AG04449 (cell line): ENCODE data around the gene SMAD9.

Experiments
- CTCF ChIA-PET: fragments of 350-600 bp; formaldehyde crosslinking; extraction: SDS; loops from one replicate; lab custom pipeline; 2021; ENCODE audit warnings: antibody characterized with exemption; lab: Yijun Ruan, JAX
- POLR2A ChIA-PET: fragments of 400-600, 350-600 bp; formaldehyde crosslinking; extraction: SDS; loops from one replicate; lab custom pipeline; 2020; ENCODE audit warnings: antibody characterized with exemption, inconsistent platforms; lab: Yijun Ruan, JAX
- DNase-seq: peaks from one replicate; pipeline ENCODE4 v3.0.0-alpha.2; 2010; ENCODE audit warnings: low read depth, low spot score
- H3K4me3 ChIP-seq: 2 replicates; pipeline ENCODE4 v1.5.1; 2011; ENCODE audit warnings: low read depth, mild to moderate bottlenecking, control low read depth, low read length
- TF ChIP-seq, protein P1 (sequence below): IDR thresholded peaks from one replicate; pipeline ENCODE4 v1.5.1; 2011; ENCODE audit warnings: mild to moderate bottlenecking, moderate library complexity, low read length, control low read depth, inconsistent platforms; ENCODE audit not compliant: insufficient read depth; ENCODE audit errors: missing control alignments

Gene SMAD9

DNA sequence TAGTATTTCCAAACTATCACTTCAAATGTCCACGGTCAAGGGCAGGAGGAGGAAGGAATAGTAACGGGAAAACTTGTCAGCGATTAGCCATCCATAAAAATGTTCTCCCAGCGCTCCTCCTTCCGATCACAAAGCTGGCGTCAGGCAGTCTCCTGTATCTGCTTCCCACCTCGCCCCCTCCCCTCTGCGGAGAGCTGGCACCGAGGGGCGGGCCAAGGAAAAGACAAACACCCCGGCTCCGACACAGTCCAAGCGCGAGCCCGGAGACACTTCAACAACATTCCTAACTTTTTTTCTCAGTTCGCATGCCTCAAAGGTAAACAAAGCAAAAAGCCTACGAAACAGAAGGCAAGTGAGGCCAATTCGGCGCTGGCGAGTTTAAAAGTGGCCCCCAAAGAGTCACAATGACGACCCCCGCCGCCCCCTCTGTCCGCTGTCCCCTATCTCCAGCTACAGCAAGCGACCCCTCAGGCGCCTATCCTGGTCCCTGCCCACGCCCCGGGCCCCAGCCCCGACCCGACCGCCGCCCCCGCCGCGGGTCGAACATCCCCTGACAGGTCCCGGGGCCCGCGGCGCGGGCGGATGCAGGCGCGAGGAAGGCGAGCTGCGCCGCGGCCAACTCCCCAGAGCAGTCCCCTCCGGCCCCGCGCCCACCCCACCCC lies 736 bp downstream of the SMAD9 start:
- ChIA-PET POLR2A (interaction anchor here (1.1 kb wide), 1 partner anchor 81 kb away, joined by 5 read pairs; no protein-coding TSS in a partner anchor), CTCF (no interaction called here)
- DNase-seq = no peak
- TF ChIP-seq, protein P1, sequence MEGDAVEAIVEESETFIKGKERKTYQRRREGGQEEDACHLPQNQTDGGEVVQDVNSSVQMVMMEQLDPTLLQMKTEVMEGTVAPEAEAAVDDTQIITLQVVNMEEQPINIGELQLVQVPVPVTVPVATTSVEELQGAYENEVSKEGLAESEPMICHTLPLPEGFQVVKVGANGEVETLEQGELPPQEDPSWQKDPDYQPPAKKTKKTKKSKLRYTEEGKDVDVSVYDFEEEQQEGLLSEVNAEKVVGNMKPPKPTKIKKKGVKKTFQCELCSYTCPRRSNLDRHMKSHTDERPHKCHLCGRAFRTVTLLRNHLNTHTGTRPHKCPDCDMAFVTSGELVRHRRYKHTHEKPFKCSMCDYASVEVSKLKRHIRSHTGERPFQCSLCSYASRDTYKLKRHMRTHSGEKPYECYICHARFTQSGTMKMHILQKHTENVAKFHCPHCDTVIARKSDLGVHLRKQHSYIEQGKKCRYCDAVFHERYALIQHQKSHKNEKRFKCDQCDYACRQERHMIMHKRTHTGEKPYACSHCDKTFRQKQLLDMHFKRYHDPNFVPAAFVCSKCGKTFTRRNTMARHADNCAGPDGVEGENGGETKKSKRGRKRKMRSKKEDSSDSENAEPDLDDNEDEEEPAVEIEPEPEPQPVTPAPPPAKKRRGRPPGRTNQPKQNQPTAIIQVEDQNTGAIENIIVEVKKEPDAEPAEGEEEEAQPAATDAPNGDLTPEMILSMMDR = no peak
- H3K4me3 ChIP-seq = peak overlapping the region; percentile 74

DNA sequence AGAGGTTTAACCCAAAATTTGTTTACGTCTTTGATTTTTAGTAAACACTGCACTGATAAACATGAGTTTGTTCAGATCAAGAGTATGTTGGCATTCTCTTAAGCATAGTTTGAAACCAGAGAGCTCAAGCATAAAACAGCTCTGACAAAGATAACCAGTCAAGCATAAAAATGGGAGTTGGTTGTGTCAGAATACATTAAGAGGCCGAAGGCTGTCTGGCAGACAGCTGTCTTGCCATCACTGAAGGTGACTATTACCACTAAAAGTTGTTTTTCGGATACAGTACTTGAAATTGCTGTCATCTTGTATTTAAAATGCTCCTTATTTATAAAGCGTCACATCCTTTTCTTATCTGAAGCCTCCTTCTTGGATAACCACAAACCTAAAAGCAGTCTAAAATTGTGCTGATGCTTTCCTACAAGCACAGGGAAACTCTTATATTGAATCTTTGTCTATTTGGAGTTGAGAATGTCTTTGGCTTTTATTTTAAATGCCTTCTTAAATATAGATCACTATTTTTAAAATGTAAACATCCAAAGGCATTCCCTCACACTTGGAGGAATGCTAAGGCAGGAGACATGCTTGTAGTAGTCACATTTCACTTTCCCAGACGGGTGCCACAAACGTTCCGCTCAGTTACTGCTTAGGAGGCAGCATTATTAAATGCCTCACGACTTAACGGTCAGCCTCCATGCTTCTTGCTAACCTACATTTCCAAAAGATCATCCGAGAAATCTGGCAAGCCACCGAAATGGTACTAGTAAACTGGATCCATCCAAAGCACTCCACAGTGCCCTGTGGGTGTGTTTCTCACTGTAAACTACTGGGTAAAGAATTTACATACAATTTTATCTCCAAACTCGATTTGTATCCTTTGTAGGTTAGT lies 1.5 kb downstream of the SMAD9 start:
- ChIA-PET POLR2A (no interaction called here), CTCF (interaction anchor here (1.9 kb wide), 1 partner anchor 60 kb away, joined by 7 read pairs; no protein-coding TSS in a partner anchor)
- TF ChIP-seq, protein P1 = no peak
- peak overlapping the region; percentile 74 for H3K4me3 ChIP-seq
- no peak for DNase-seq

DNA sequence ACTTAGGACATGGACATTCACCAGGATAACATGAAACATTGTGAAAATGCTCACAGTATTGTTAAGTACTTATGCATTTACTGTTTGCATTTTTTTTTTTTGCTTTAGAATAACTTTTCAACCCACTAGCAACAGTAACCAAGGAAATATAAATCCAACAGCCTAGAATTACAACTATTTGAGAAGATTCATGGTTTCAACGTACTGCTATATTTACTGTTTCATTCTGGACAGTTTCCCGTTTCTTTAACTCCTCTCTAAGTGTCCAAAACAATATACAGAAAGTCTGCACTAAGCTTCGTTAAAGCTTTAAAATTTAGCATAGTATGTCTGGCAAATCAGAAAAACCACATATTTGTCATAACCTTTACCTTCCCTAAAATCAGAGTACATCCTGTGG lies 2.7 kb downstream of the SMAD9 start:
- TF ChIP-seq, protein P1 = no peak
- H3K4me3 ChIP-seq = no peak overlapping the region
- DNase-seq = no peak
- ChIA-PET CTCF (interaction anchor here (1.8 to 1.9 kb wide), 2 partner anchors 59 to 64 kb away, joined by 5 to 7 read pairs; no protein-coding TSS in a partner anchor), POLR2A (no interaction called here)

DNA sequence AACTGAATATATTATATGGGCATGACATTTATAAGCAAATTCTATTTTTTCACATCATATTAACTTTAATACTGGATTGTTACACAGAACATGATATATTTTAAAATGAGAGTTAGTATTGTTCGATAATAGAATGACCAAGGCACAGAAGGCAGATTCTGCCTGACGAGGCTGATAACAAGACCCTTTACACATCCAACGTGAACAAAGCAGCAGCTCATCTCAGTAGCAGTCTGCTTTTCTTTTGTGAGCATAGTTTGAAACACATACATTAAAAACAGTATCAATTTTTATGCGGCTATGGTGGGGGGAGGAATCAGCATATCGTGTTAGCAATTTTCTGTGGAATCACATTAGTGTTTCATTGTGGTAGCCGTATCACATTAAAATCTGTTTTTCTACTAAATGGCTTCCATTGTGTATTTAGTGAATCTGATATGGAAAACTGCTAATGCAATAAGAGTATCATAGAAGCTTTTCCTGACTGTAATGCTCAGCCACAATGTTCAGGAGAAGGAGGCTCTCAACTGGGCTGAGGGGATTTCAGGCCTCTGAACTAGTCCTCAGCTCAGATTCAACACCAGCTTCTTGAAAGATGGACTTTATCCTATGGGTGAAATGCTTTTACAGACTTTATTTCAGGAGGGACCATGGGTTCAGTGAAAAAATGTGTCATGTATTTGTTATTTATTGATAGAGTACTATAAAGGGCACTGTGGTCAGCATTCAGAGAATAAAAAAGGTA lies 4.0 kb downstream of the SMAD9 start:
- no peak overlapping the region for H3K4me3 ChIP-seq
- TF ChIP-seq, protein P1 = no peak
- DNase-seq = no peak
- ChIA-PET CTCF (interaction anchor here (1.1 to 1.8 kb wide), 2 partner anchors 58 to 65 kb away, joined by 4 to 5 read pairs; no protein-coding TSS in a partner anchor), POLR2A (no interaction called here)

DNA sequence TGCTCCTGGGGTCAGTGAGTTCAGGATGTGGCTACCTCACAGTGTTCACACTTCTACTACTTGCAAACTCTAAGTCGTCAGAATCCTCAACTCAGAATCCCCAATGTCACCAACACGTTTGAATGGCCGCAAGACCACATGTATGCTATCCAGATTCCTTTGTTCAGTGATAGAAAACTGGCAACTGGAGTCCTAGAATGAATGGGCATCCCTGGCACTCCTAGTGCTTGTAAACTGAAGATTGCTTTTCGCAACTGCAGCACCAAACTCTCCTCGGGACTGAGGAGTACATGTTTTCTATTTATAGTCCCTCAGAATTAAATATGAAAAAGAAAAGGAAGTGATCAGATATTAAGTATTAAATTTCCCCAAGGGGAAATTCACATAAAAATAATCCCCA lies 4.9 kb downstream of the SMAD9 start:
- ChIA-PET CTCF (interaction anchor here (1.1 kb wide), 1 partner anchor 57 kb away, joined by 4 read pairs; no protein-coding TSS in a partner anchor), POLR2A (no interaction called here)
- no peak for DNase-seq
- H3K4me3 ChIP-seq = no peak overlapping the region
- TF ChIP-seq, protein P1 = no peak
